ENCODE measurements around the gene EREG. TPM values are rescaled to one million over a fixed set of nuclear protein-coding genes. Genes with fewer than 3 reads are reported as not detected.
A peak's percentile ranks its signal among the peaks of the same experiment; 100 is the strongest.

EREG gene
- total and polyA plus RNA-seq, 12 donors: 0.08 to 1.4 (median 0.30) TPM; not detected in 8

- Histone ChIP-seq H3K4me1 (replicated peaks in 1 of 2) (no peaks in the 10 kb centered on the region), H3K4me3 (no peak overlapping the region), H3K27me3 (peaks cover 3% of the 10 kb centered on the region), H3K27ac (no peak overlapping the region), H3K36me3 (replicated peaks in 1 of 2) (no peaks in the 10 kb centered on the region), H3K9me3 (replicated peaks in 1 of 3) (no peaks in the 10 kb centered on the region)
- TF ChIP-seq POLR2A (IDR thresholded peaks at IDR 0.05) (no peak), CTCF (IDR thresholded peaks at IDR 0.05) (no peak)
- DNase-seq: no peak
- WGBS, 4 donors: 70 to 76% (median 75%) methylated on average over 1 of the region's 1 CpG
- intact Hi-C loops (cut with DNase I): no loop called here
Measured at GRCh38 chr4:74426101-74426500, 61.2 kb downstream of the EREG start.

- DNase-seq: no peak
- no peak overlapping the region for H3K4me3 ChIP-seq
- no peak overlapping the region for H3K27ac ChIP-seq
- no peaks in the 10 kb centered on the region for H3K36me3 ChIP-seq (replicated peaks in 1 of 2)
- TF ChIP-seq POLR2A (IDR thresholded peaks at IDR 0.05) (no peak), CTCF (IDR thresholded peaks at IDR 0.05) (no peak)
- no peaks in the 10 kb centered on the region for H3K27me3 ChIP-seq
- H3K9me3 ChIP-seq (replicated peaks in 1 of 3): no peaks in the 10 kb centered on the region
- H3K4me1 ChIP-seq (replicated peaks in 1 of 2): no peaks in the 10 kb centered on the region
- intact Hi-C loops (cut with DNase I): no loop called here
Measured at GRCh38 chr4:74428276-74428675, 63.3 kb downstream of the EREG start.

GRCh38 chr4:74431113-74431826 lies 66.3 kb downstream of the EREG start:
- intact Hi-C loops (cut with DNase I): no loop called here
- no peaks in the 10 kb centered on the region for H3K4me1 ChIP-seq (replicated peaks in 1 of 2)
- WGBS, 4 donors: 62 to 78% (median 66%) methylated on average over 11 of the region's 11 CpGs
- no peaks in the 10 kb centered on the region for H3K27me3 ChIP-seq
- TF ChIP-seq CTCF (IDR thresholded peaks at IDR 0.05) (no peak), POLR2A (IDR thresholded peaks at IDR 0.05) (no peak)
- H3K4me3 ChIP-seq: no peak overlapping the region
- no peaks in the 10 kb centered on the region for H3K36me3 ChIP-seq (replicated peaks in 1 of 2)
- no peaks in the 10 kb centered on the region for H3K9me3 ChIP-seq (replicated peaks in 1 of 3)
- no peak for DNase-seq
- H3K27ac ChIP-seq: peak overlapping the region in 1 of 5 donors; percentile 16

GRCh38 chr4:74433043-74433442 lies 68.1 kb downstream of the EREG start:
- WGBS, 4 donors: 62 to 70% (median 68%) methylated on average over 2 of the region's 2 CpGs
- Histone ChIP-seq H3K4me3 (no peak overlapping the region), H3K36me3 (replicated peaks in 1 of 2) (no peaks in the 10 kb centered on the region), H3K27ac (no peak overlapping the region), H3K9me3 (replicated peaks in 1 of 3) (no peaks in the 10 kb centered on the region), H3K27me3 (no peaks in the 10 kb centered on the region), H3K4me1 (replicated peaks in 1 of 2) (no peaks in the 10 kb centered on the region)
- intact Hi-C loops (cut with DNase I): no loop called here
- no peak for DNase-seq
- TF ChIP-seq CTCF (IDR thresholded peaks at IDR 0.05) (no peak), POLR2A (IDR thresholded peaks at IDR 0.05) (no peak)
